ENCODE data around the gene TMEM144.

The TMEM144 gene

DNA sequence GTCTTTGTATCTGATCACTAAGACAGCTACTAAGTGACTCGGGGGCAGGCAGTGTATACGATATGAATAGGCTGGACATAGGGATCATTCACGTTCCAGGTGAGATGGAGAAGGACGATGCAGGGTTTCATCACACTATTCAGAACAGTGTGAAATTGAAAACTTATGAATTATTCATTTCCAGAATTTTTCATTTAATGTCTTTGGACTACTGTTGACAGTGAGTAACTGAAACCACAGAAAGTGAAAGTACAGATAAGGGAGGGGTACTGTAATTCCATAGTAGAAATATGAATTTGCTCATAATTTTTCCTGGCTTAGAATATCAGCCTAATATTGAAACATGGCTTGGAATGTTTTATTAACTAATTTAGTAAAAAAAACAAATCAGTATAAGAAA, 24.4 kb downstream of the TMEM144 start:
- Histone ChIP-seq H3K4me3 (ENCODE audit: low read depth, low read length) (no peak overlapping the region; the same call in 1 of the 2 replicates), H3K27ac (ENCODE audit: low read depth, low read length) (no peak overlapping the region), H3K27me3 (ENCODE audit: insufficient read depth, low read length) (no peaks in the 10 kb centered on the region), H2AFZ (ENCODE audit: low read length, unreplicated experiment) (no peak overlapping the region), H3K79me2 (ENCODE audit: control insufficient read depth, insufficient read depth, low read length, unreplicated experiment) (no peaks in the 10 kb centered on the region), H3K4me1 (ENCODE audit: control insufficient read depth, insufficient read depth, low read length, unreplicated experiment) (no peaks in the 10 kb centered on the region), H3K36me3 (ENCODE audit: insufficient read depth, low read length) (no peaks in the 10 kb centered on the region)

DNA sequence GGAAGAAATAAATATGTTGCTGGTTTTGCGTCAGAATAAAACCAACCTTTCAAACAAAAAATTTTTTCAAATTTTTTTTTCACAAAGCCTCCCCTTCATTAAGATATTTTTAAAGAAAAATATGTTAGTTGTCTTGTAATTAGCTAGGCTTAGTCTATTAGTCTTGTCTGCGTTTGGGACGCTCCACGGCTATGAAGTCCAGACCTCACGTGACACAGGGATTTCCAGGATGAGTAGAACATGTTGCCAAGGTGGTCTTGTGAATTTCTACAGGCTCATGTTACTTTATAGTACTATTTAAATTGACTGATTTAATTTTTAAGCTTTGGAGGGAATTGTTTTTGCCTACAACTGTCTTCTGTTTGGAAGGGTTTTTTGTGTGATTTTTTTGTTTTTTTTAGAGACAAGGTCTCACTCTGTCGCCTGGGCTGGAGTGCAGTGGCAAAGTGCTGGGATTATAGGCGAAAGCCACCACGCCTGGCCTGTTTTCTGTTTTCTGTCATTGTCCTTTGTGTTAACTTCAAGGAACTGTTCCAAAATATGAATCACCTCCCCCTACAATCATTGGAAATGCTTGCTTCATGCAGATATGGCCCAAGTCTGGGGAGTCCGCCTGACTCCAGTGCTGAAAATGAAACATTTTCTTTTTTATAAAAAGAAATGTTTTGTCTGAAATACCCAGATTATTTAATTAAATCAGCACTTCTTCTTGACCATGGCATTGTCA, 26.2 kb downstream of the TMEM144 start:
- no peak overlapping the region for H3K4me3 ChIP-seq (ENCODE audit: low read depth, low read length)
- no peaks in the 10 kb centered on the region for H3K79me2 ChIP-seq (ENCODE audit: control insufficient read depth, insufficient read depth, low read length, unreplicated experiment)
- no peaks in the 10 kb centered on the region for H3K36me3 ChIP-seq (ENCODE audit: insufficient read depth, low read length)
- no peaks in the 10 kb centered on the region for H3K4me1 ChIP-seq (ENCODE audit: control insufficient read depth, insufficient read depth, low read length, unreplicated experiment)
- no peaks in the 10 kb centered on the region for H3K27me3 ChIP-seq (ENCODE audit: insufficient read depth, low read length)
- H2AFZ ChIP-seq (ENCODE audit: low read length, unreplicated experiment), result no peak overlapping the region
- no peak overlapping the region for H3K27ac ChIP-seq (ENCODE audit: low read depth, low read length)

DNA sequence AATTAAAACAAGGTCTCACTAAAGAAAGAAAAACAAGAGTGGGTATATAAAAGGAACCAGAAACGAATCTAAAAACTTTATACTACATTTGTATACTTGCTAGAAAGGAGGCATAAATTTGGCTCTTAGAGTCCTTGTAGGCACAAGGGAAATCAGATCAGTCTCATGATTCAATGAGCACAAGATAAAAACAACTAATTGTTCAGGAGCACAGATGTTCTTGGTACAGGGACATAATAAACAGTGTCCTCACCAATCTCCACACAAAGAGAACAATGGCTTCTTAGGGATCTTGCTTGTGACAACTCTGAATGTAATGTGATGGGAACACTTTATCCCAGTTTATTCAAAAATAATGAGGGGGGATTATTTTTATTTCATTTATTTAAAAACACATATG, 28.3 kb downstream of the TMEM144 start:
- no peak overlapping the region for H2AFZ ChIP-seq (ENCODE audit: low read length, unreplicated experiment)
- H3K27ac ChIP-seq (ENCODE audit: low read depth, low read length), result no peak overlapping the region
- H3K79me2 ChIP-seq (ENCODE audit: control insufficient read depth, insufficient read depth, low read length, unreplicated experiment), result no peaks in the 10 kb centered on the region
- H3K4me1 ChIP-seq (ENCODE audit: control insufficient read depth, insufficient read depth, low read length, unreplicated experiment), result no peaks in the 10 kb centered on the region
- H3K4me3 ChIP-seq (ENCODE audit: low read depth, low read length), result no peak overlapping the region
- H3K36me3 ChIP-seq (ENCODE audit: insufficient read depth, low read length), result no peaks in the 10 kb centered on the region
- H3K27me3 ChIP-seq (ENCODE audit: insufficient read depth, low read length), result no peaks in the 10 kb centered on the region

DNA sequence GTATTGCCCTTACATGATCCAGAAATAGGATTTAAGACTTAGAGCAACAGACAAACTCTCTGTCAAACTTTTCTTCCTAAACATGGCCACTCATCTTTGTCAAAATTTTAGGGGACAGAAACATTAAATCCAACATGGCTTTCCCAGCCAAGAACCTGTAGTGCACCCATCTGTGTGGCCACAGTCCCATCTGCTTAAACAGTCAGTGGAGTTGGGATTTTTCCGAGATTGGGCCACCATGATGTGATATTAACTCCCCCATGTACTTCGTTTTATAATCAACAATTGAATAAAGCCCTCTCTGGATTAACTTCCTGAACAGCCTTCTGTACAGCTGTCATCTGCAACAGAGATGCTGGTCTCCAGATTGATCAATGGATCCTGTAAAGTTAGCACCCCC, 28.9 kb downstream of the TMEM144 start:
- H3K4me3 ChIP-seq (ENCODE audit: low read depth, low read length), result no peak overlapping the region
- H3K4me1 ChIP-seq (ENCODE audit: control insufficient read depth, insufficient read depth, low read length, unreplicated experiment), result no peaks in the 10 kb centered on the region
- H2AFZ ChIP-seq (ENCODE audit: low read length, unreplicated experiment), result no peak overlapping the region
- H3K27ac ChIP-seq (ENCODE audit: low read depth, low read length), result no peak overlapping the region
- no peaks in the 10 kb centered on the region for H3K79me2 ChIP-seq (ENCODE audit: control insufficient read depth, insufficient read depth, low read length, unreplicated experiment)
- H3K36me3 ChIP-seq (ENCODE audit: insufficient read depth, low read length), result no peaks in the 10 kb centered on the region
- H3K27me3 ChIP-seq (ENCODE audit: insufficient read depth, low read length), result no peaks in the 10 kb centered on the region

DNA sequence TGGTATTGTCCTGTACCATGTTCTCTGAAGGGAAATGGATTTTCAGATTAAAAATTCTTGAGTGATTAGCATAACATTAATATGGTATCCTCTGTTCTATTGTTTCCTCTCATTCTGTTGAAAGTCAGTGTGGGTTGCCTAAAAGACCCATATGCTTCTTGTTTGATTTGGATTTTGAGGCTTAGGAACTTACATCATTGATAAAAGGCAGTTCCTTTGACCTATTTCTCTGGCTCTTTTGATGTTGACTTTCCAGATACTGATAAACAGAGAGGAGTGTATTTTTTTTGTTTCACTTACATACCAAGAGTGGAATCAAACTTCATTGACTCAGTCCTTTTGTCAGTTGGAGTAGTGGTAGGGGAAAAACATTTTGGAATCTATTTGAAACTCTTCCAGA, 32.8 kb downstream of the TMEM144 start:
- Histone ChIP-seq H3K27ac (ENCODE audit: low read depth, low read length) (no peak overlapping the region), H3K27me3 (ENCODE audit: insufficient read depth, low read length) (no peaks in the 10 kb centered on the region), H2AFZ (ENCODE audit: low read length, unreplicated experiment) (no peak overlapping the region), H3K36me3 (ENCODE audit: insufficient read depth, low read length) (no peaks in the 10 kb centered on the region), H3K4me1 (ENCODE audit: control insufficient read depth, insufficient read depth, low read length, unreplicated experiment) (no peaks in the 10 kb centered on the region), H3K79me2 (ENCODE audit: control insufficient read depth, insufficient read depth, low read length, unreplicated experiment) (no peaks in the 10 kb centered on the region), H3K4me3 (ENCODE audit: low read depth, low read length) (no peak overlapping the region)

DNA sequence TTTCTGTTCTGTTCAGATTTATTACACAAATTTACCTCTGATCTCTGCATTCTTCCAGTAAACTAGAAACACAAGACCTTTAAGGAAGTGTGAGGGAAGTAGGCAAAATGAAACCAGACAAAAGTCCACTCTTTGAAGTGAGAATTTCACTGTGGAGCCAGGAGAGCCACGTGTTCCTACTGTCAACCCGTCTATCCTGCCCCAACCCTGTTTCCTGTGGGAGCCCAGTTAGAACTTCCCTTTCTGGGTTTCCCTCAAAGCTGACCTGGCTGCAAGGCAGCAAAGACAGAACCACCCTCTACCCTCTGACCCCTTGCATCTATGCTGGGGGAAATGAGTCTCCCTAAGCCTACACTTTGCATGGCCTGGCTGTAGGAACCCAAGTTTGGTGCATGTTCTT, 40.0 kb downstream of the TMEM144 start:
- Histone ChIP-seq H3K27me3 (ENCODE audit: insufficient read depth, low read length) (no peaks in the 10 kb centered on the region), H2AFZ (ENCODE audit: low read length, unreplicated experiment) (no peak overlapping the region), H3K36me3 (ENCODE audit: insufficient read depth, low read length) (no peaks in the 10 kb centered on the region), H3K4me3 (ENCODE audit: low read depth, low read length) (no peak overlapping the region), H3K79me2 (ENCODE audit: control insufficient read depth, insufficient read depth, low read length, unreplicated experiment) (no peaks in the 10 kb centered on the region), H3K4me1 (ENCODE audit: control insufficient read depth, insufficient read depth, low read length, unreplicated experiment) (no peaks in the 10 kb centered on the region), H3K27ac (ENCODE audit: low read depth, low read length) (no peak overlapping the region)

DNA sequence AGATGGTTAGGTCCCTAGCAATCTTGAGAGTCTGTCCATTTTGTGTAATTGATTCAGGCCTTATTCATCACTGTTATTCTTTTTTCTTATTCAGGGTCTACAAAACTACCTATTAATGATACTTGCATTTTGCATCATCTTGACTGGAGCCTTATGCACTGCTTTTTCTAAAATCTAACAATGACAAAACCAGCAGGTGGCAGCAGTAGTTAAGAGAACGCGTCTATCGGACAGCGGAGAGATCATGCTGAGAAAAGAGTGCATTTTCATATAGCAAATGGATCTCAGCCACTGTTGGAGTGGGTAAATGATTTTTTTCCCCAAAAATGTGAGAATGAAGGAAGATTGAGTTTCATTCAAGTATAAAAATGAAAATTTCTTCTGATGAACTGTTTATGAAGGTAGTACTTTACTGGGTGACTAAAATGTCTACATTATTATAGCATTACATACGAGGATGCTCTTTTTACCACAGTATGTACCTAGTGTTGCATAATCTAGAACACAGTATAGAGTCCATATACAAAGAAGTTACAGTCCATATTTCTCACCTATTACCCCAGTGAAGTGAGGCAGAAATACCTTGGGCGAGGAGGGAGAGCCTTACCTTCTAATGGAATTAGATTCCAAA, 43.2 kb downstream of the TMEM144 start:
- H3K27ac ChIP-seq (ENCODE audit: low read depth, low read length), result no peak overlapping the region
- H3K79me2 ChIP-seq (ENCODE audit: control insufficient read depth, insufficient read depth, low read length, unreplicated experiment), result no peaks in the 10 kb centered on the region
- H3K4me1 ChIP-seq (ENCODE audit: control insufficient read depth, insufficient read depth, low read length, unreplicated experiment), result no peaks in the 10 kb centered on the region
- H3K36me3 ChIP-seq (ENCODE audit: insufficient read depth, low read length), result no peaks in the 10 kb centered on the region
- H3K4me3 ChIP-seq (ENCODE audit: low read depth, low read length), result no peak overlapping the region
- no peak overlapping the region for H2AFZ ChIP-seq (ENCODE audit: low read length, unreplicated experiment)
- H3K27me3 ChIP-seq (ENCODE audit: insufficient read depth, low read length), result no peaks in the 10 kb centered on the region

DNA sequence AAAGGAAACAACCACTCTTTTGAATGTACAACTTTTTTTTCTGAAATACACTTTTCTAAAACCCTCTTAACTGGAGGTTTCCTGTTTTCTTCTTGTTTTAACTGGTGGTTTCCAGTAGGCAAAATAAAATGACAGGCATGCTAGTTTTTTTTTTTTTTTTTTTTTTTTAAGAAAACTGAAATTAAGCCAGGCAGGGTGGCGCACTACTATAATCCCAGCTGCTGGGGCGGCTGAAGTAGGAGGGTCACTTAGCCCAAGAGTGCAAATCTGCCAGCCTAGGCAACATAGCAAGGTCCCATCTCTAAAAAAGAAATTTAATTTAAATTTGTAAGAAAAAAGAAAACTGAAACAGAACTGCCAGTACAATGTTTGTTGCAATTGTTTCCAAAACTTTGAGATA, 44.0 kb downstream of the TMEM144 start:
- no peaks in the 10 kb centered on the region for H3K27me3 ChIP-seq (ENCODE audit: insufficient read depth, low read length)
- H3K79me2 ChIP-seq (ENCODE audit: control insufficient read depth, insufficient read depth, low read length, unreplicated experiment), result no peaks in the 10 kb centered on the region
- H3K4me3 ChIP-seq (ENCODE audit: low read depth, low read length), result no peak overlapping the region
- no peak overlapping the region for H3K27ac ChIP-seq (ENCODE audit: low read depth, low read length)
- H3K36me3 ChIP-seq (ENCODE audit: insufficient read depth, low read length), result no peaks in the 10 kb centered on the region
- H3K4me1 ChIP-seq (ENCODE audit: control insufficient read depth, insufficient read depth, low read length, unreplicated experiment), result no peaks in the 10 kb centered on the region
- H2AFZ ChIP-seq (ENCODE audit: low read length, unreplicated experiment), result no peak overlapping the region

DNA sequence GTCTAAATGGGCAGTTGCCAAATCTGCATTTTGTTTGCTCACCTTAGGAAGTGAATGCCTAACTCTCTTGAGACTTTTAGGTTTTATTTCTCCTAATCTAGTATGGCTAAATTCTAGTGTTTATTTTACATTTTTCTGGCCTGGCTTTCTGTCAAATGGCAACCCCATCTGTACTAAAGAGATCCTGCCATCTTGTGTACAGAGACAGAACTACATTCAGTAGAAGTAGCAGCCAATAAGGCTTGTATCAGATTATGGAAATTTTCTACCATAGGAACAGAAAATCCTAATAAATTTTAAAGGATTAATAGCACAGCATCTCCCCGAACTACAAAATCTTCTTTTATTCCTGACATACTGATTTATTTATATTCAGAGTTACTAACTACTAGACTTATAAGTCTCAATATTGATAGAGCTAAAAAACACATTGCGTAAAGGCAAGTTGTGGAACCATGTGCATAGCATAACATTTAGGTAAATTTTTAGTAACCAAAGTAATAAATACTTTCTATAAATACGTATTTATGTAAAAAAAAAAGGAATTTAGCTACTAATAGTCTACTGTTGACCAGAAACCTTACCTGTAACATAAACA, 45.5 kb downstream of the TMEM144 start:
- H3K79me2 ChIP-seq (ENCODE audit: control insufficient read depth, insufficient read depth, low read length, unreplicated experiment), result no peaks in the 10 kb centered on the region
- no peaks in the 10 kb centered on the region for H3K36me3 ChIP-seq (ENCODE audit: insufficient read depth, low read length)
- no peak overlapping the region for H2AFZ ChIP-seq (ENCODE audit: low read length, unreplicated experiment)
- no peak overlapping the region for H3K27ac ChIP-seq (ENCODE audit: low read depth, low read length)
- peaks cover 8% of the 10 kb centered on the region for H3K4me1 ChIP-seq (ENCODE audit: control insufficient read depth, insufficient read depth, low read length, unreplicated experiment)
- no peak overlapping the region for H3K4me3 ChIP-seq (ENCODE audit: low read depth, low read length)
- H3K27me3 ChIP-seq (ENCODE audit: insufficient read depth, low read length), result no peaks in the 10 kb centered on the region

DNA sequence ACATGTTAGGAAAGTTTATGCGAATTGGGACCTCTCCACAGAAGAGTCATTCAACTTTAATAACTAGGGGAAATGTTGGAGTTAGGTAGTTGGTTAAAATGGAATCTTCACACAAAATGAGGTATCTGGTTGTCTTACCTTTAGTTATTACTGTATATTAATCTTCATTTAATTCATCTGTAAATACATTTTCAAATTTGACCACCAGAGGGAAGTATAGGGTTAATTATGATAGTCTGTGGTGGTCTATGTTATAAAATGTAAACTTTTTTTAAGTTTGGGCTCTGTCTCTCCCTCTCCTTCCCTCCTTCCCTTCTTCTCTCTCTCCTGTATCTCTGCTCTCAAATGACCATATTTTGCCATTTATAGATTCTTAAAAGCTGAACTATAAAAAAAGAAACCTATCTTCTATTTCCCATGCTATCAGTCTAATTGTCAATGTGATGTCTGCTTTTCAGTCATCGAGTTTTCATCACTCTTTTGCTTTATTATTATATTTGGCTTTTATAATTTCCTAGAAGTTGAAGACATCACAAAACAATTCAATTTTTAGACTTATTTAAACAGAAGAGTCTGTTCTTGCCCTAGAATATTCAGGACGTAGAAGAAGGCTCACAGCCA, 49.8 kb downstream of the TMEM144 start:
- H3K27ac ChIP-seq (ENCODE audit: low read depth, low read length), result no peak overlapping the region
- no peaks in the 10 kb centered on the region for H3K27me3 ChIP-seq (ENCODE audit: insufficient read depth, low read length)
- H3K79me2 ChIP-seq (ENCODE audit: control insufficient read depth, insufficient read depth, low read length, unreplicated experiment), result no peaks in the 10 kb centered on the region
- peaks cover 10% of the 10 kb centered on the region for H3K4me1 ChIP-seq (ENCODE audit: control insufficient read depth, insufficient read depth, low read length, unreplicated experiment)
- peak overlapping the region; percentile 82 for H2AFZ ChIP-seq (ENCODE audit: low read length, unreplicated experiment)
- peak overlapping the region; percentile 18; the same call in 1 of the 2 replicates for H3K4me3 ChIP-seq (ENCODE audit: low read depth, low read length)
- no peaks in the 10 kb centered on the region for H3K36me3 ChIP-seq (ENCODE audit: insufficient read depth, low read length)
